HG03095 (cell line): ENCODE measurements around the gene PVR.
"Not testable (repeated sequence)": the region's sequence is repeated elsewhere in the genome, so short reads cannot be mapped to it uniquely, and the experiment has no call there.

Source experiments
- ATAC-seq: cut with Tn5 transposase; IDR thresholded peaks from one replicate; pipeline ENCODE4 v1.9.1; 2021; ENCODE audit warnings: moderate library complexity; ENCODE audit not compliant: unreplicated experiment

PVR gene

DNA sequence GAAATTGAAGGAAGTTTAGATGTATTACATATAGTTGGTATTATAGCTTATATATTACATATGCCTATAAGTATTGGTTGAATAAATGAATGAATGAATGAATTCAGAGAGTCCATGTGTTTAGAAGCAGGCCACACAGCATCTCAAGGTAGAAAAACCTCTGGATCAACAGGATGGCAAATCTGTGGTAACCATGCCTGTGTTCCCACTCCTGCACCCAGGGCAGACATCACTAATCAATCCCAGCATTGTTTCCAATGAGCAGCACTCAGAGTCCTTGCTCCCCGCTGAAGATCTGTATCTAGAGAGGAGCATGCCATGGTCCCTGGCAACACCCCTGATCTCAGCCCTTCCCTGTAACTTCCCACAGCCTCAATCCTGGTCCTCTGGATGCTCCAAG is 28.5 kb downstream of the PVR start:
- no peak for ATAC-seq

DNA sequence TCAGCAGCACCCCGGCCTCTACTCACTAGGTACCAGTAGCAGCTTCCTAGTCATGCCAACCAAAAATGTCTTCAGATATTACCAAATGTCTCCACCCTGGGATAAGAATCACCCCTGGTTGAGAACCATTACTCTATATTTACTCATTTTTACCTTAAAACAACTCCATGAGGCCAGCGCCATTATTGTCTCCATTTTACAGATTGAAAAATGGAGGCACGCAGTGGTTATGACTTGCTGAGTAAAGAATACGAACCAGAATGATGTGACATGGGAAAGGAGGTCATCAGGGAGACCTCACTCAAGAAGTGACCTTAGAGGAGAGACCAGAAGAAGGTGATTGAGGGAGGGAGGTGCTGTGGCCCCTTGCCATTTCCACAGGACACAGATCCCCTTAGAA is 29.8 kb downstream of the PVR start:
- no peak for ATAC-seq

DNA sequence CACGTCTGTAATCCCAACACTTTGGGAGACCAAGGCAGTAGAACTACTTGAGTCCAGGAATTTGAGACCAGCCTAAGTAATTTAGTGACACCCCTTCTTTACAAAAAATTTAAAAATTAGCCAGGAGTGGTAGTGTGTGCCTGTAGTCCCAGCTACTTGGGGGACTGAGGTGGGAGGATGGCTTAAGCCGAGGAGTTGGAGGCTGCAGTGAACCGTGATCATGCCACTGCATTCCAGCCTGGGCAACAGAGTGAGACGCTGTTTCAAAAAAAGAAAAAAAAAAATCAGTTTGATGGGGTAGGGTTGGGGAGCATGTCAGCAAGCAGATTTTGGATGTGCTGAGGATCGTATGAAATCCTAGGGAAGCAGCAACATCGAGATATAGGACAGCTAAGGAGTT is 31.8 kb downstream of the PVR start:
- no peak for ATAC-seq

DNA sequence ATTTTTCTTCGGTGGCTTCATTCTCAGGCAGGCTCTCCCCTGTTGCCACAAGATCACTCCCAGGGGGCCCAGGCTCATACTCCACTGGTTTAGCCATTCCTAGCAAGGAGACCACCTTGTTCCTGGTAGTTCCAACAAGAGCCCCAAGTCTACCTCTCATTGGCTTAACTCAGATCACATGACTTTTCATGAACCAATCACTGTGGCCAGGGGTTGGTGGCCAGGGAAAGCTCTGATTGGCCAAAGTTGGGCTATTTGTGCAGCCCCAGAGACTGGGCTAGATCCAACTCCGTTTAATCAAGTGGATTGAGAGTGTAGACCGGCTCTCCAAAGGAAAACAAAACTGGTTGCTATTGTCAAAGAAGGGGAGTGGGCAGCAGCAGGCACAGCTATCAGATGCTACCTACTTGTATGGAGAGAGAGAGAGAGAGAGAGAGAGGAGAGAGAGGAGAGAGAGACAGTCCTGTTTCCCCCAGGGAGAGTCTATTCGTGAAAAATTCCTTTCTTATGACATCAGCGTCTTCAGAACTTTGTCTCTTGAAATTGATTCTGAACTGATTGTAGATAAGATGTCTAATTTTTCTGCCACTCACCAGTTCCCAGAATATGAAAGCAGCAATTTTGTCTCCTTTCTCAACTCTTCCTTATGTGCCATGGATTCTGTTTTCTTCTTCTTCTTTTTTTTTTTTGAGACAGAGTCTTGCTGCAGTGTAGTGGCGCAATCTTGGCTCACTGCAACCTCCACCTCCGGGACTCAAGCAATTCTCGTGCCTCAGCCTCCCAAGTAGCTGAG is 33.5 kb downstream of the PVR start:
- no peak for ATAC-seq

DNA sequence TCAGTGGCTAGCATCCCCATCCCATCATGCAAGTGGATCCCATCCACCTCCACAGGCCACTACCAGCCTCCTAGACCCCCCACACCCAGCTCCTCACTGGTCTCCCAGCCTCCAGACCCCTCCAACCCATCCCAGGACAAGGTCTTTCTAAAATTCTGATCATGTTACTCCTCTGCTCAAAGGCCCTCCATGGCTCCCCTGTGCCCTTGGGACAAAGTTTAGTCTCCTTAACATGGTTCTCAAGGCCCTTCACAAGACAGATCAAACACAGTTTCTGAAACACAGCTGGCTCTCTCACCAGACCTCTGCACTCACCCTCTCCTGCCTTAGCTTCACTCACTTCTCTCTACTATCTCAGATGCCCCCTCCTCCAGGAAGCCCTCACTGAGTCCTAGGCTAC is 36.8 kb downstream of the PVR start:
- ATAC-seq = no peak

DNA sequence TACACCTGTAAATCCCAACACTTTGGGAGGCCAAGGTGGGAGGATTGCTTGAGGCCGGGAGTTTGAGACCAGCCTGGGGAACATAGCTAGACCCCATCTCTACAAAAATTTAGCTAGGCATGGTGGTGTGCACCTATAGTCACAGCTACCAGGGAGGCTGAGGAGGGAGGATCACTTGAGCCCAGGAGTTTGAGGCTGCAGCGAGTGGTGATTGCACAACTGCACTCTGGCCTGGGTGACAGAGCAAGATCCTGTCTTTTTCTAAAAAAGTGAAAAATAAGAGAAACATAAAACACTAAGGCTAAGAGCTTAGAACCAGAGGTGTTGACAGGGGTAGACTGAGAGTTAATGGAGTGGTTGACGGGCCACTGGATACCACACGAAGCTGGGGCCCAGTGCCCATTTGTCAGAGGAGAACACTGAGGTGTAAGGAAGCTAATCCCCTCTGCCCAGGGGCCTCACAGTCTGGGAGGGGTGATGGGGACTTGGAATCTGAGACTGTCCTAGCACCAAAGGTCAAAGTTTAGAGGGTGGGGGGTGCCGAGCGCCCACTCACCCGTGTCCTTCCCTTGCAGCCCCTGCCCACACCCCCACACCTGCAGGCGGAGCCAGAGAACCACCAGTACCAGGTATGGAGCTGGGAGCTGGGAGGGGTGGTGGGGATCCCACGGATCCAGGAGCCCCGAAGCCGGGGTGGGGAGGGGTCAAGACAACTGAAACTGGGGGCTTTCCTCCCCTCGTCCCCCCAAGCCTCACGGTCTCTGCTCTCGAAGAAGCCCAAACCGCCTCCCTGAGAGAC is 38.5 kb downstream of the PVR start:
- no peak for ATAC-seq

DNA sequence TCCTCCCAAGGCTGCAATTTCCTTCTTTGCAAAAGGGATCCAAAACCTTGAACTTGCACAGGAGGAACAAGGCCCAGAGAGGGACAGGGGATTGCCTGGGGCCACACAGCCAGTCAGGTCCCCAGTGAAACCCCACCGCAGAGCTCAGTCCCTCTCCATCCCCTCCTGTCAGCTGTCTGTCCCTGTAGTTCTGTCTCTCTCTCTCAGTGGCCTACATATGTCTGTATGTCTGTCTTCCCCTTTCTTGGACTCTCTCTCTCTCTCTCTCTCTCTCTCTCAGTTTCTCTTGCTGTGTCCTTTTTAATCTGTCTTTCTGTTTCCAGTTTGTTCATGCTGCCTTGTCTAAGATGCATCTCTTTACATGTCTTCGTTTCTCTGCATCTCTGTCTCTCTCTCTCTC is 39.1 kb downstream of the PVR start:
- ATAC-seq = no peak

DNA sequence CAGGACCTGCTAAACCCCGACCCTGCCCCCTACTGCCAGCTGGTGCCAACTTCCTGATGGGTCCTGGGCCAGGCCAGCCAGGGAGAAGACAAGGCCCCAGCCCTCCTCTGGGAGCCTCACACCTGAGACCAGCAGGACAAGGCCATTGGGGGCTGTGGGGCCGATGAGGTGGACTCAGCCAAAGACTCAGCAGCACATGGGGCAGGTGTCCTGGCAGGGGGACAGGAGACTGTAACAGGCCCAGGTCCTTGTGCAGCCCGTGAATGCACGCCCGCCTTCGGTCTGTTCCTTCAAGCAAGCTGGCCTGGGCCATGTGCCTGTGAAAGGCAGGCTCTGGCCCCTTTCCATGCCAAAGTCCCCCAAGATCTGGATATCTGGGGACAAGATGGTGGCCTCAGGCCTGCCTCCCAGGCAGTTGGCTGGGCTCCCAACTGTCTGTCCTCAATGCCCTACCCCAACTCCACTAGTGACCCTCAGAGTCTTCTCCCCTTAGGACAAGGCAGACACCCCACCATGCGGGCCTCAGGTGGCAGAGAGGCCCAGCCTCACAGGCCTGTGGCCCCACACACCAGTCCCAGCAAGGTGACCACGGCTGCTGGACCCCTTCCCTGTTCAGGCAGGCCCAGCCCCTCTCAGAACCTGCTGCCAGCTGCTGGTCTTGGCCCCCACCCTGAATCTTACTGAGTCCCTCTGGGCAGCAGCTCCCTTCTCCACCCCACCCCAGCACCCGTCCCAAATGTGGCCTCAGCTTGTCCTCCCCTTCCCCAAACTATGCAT is 39.9 kb downstream of the PVR start:
- ATAC-seq = no peak

DNA sequence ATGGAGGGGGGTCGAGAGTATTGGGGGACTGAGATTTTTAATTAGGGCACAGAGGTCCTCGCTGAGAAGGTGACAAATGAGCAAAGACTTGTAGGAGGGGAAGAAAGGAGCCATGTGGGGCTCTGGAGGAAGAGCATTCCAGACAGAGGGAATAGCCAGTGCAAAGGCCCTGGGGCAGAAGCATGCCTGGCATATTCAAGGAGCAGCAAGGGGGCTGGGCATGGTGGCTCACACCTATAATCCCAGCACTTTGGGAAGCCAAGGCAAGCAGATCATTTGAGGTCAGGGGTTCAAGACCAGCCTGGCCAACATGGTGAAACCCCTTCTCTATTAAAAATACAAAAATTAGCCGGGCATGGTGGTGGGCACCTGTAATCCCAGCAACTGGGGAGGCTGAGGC is 40.7 kb downstream of the PVR start:
- not testable (repeated sequence) for ATAC-seq

DNA sequence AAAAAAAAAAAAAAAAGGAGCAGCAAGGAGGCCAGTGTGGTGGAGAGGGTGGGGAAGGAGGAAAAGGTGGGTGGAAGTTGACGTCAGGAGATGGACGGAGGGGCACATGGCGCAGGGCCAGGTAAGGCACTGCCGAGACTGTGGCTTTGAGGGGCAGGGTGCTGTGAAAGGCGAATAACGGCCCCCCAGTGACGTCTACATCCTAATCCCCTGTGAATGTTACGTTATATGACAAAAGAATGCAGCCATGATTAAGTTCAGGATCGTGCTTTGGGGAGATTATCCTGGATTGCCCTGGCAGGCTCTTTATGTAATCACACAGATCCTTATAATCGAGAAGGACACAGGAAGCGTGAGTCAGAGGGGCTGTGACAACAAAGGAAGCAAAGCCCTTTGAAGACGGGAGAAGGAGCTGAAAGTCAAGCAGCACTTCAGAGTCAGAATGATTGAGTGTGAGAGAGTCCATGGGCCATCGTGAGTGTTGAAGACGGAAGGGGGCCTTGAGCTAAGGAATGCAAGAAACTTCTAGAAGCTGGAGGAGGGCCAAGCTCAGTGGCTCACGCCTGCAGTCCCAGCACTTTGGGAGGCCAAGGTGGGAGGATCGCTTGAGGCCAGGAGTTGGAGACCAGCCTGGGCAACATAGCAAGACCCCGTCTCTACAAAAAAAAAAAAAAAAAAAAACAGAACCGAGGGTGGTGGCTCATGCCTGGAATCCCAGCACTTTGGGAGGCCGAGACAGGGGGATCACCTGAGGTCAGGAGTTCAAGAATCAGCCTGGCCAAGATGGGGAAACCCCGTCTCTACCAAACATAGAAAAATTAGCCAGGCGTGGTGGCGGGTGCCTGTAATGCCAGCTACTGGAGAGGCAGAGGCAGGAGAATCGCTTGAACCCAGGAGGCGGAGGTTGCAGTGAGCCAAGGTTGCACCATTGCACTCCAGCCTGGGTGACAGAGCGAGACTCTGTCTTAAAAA is 41.5 kb downstream of the PVR start:
- no peak for ATAC-seq

DNA sequence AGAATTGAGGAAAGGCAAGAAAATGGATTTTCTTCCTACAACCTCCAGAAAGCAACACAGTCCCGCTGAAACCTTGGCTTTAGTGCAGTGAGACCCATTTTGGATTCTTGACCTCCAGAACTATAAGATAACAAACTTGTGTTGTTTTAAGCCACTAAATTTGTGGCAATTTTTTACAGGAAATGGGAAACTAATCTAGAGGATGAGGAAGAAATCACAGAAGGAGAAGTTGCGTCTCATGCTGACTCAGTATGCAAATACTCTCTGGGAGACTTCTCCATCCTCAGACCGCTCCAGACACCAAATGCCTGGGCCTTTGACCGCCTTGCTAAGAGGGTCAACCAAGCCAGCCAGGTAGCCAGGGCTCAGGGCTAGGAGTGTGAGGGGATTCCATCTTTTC is 42.2 kb downstream of the PVR start:
- ATAC-seq = no peak

DNA sequence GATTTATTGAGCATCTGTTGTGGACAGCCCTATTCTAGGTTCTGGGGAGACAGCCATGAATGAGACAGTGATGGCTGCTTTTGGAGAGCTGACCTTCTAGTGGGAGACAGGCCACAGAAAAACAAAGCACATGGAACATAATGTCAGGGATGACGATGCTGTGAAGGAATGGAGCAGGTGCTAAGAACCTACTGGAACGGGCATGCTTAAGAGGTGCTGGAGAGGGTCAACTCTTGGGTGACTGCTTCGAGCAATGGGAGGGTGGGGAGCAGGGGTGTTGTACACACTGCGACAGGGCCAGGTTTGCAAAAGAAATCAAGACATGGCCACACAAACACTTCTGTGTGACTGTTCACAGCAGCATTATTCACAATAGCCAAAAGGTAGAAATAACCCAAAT is 43.2 kb downstream of the PVR start:
- no peak for ATAC-seq

DNA sequence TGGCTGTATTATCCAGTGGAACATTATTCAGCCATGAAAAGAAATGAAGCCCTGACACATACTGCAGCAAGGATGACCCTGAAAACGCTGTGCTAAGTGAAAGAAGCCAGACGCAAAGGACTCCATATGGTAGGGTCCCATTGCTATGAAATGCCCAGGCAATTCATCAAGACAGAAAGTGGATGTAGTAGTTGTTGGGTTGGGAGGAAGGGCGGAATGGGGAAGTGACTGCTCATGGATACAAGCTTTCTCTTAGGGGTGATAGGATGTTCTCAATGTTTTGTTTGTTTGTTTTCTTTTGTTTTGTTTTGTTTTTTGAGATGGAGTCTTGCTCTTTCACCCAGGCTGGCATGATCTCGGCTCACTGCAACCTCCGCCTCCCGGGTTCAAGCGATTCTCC is 44.2 kb downstream of the PVR start:
- no peak for ATAC-seq

DNA sequence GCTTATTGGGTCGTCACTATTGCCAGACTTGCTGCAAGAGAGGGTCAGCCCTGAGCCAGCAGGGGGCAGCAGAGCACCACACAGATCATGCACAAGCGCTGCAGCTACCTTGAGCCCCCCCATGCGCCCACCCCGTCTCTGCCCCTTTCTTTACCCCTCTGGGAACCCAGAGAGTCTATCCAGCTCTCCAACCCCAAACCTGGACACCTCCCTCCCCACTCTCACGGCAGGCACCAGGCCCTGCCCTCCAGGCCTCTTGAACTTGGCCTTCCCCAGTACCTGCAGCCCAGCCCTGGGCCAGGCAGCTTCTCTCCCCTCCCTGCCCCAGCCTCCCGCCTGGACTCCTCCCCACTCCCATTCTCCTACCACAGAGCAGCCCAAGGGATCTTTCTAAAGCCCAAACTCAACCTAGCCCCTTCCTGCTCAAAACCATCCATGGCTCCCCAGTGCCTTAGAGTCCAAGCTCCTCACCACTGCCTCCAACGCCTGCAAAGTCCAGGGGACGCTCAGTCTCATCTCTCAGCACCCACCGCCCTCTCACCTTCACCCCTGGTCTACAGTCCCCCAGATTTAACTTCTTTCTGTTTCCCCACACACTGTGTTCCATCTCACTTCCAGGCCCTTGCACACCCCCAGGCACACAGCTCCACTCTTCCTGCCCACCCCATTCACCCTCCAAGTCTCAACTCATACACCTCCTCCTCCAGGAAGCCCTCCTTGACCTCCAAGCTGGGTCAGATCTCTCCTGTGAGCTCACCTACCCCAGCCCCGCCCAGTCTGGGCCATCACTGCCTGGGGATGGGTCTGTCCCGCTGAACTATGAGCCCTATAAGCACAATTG is 45.8 kb downstream of the PVR start:
- ATAC-seq = no peak

DNA sequence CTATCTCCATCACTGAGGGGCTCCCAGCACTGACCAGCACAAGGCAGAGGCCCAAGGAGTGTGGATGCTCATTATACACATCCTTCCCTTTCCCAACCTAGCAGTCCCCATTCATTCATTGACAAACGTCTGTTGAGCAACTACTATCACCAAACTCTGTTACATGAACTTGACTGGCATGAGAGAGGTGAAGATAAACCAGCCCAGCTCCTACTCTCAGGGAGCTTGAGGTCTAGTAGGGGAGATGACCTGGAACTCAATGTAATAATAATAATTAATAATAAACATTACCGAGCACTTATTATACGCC is 46.4 kb downstream of the PVR start:
- no peak for ATAC-seq

DNA sequence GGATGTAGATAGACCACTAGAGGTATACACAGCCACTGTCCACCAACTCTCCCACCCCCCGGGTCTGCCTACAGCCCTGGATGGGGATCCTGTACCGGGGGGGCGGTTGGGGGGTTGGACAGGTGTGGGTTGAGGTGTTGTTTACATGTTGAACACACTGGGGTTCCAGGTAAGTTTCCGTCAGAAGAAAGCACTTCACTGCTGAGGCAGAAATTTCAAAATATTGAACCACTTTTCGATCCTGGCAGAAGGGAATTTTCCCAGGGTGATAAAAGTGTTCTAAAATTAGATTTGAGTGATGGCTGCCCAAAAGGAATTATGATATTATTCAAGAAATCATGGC is 48.6 kb downstream of the PVR start:
- ATAC-seq = no peak

DNA sequence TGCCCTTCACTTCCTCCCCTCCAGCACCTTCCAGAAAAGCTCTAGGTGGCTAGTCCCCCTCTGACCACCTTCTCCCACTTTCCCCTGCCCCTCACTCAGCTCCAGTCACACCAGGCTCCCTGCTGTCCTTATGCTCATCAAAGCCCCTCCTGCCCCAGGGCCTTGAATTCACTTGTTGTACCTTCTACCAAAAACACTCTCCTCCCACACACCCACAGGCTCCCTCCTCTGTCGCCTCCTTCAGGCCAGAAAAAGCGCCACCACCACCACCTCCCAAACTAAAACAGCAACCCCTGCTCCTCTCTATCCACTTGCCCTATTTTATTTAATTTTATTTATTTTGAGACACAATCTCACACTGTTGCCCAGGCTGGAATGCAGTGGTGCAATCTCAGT is 50.5 kb downstream of the PVR start:
- no peak for ATAC-seq

DNA sequence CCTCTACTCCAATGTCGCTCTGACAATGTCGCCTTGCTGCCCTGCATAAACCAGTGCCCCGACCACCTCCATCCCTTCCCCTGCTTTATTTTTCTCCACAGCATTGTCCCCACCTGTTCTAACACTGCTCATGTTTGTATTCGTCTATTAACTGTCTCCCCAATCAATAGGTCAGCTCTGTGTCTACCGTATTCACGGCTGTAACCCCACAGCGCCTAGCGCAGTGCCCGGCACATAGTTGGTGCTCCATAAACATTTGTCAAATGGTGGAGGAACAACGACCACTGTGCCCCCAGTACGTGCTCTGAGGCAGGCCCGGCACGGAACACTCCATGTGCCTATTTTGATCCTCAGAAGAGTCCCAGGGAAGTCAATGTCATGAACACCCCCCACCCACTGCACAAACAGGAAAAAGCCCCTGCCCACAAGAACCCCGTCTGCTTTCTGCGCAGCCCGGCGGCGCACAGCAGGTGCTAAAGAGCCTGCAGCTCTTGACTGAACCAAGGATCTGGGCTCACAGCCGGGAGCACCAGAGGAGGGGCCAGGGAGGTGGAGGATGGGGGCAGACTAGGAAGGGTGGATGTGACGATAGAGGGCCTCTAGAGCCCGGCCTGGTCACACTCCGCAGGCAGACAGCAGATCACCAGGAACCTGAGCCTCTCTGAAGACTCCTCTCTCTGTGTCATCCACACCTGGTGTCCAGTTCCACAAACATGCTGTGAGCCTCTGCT is 53.4 kb downstream of the PVR start:
- no peak for ATAC-seq

DNA sequence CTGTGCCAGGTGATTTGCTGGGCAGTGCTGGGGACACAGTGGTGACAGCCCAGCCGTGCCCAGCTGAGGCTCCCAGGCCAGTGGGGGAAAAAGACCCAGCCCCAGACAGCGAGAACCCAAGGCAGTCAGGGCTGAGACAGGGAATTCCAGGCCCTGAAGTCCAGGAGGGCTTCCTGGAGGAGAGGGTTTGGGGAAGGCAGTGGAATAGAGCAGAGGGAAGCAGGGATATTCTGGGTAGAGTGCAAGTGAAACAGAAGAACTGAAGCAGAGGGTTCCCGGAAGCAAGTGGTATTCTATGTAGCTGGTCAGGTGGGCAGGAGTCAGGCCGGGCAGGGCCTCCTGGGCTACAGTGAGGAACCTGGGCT is 53.9 kb downstream of the PVR start:
- no peak for ATAC-seq
